Renal pelvis (tissue), 4 donors: ENCODE results near the gene RAB27A. TPM values are rescaled to one million over a fixed set of nuclear protein-coding genes. Genes with fewer than 3 reads are reported as not detected.
"Not testable (repeated sequence)": the region's sequence is repeated elsewhere in the genome, so short reads cannot be mapped to it uniquely, and the experiment has no call there.

Experiments
- DNase-seq: peaks from one replicate; pipeline ENCODE4 v3.0.0-alpha.2; 2013
- polyA plus RNA-seq, 3 donors: library from polyadenylated mRNA; unstranded; fragments of 120-200 nt; gene quantifications; one replicate each; pipeline ENCODE4 v1.2.1, GENCODE V29; 2013; ENCODE audit not compliant: insufficient read length in 3 of 3

Gene RAB27A
- polyA plus RNA-seq, 3 donors, result 15.1 to 15.4 (median 15.2) TPM

- no peak for DNase-seq
These were observed 5.2 kb downstream of the RAB27A start for GRCh38 chr15:55284426-55284825.

GRCh38 chr15:55283379-55284147 lies 6.0 kb downstream of the RAB27A start:
- no peak for DNase-seq

- no peak for DNase-seq
These were observed 7.3 kb downstream of the RAB27A start for GRCh38 chr15:55282284-55282833.

GRCh38 chr15:55281517-55282228 lies 7.9 kb downstream of the RAB27A start:
- no peak for DNase-seq

GRCh38 chr15:55280589-55280988 lies 9.0 kb downstream of the RAB27A start:
- not testable (repeated sequence) for DNase-seq

GRCh38 chr15:55279746-55280351 lies 9.8 kb downstream of the RAB27A start:
- no peak for DNase-seq

- DNase-seq, result no peak
These were observed 10.4 kb downstream of the RAB27A start for GRCh38 chr15:55279100-55279745.

GRCh38 chr15:55277715-55278114 lies 11.9 kb downstream of the RAB27A start:
- no peak for DNase-seq

GRCh38 chr15:55277116-55277564 lies 12.5 kb downstream of the RAB27A start:
- no peak for DNase-seq

- DNase-seq, result no peak
These were observed 13.3 kb downstream of the RAB27A start for GRCh38 chr15:55276324-55276723.

GRCh38 chr15:55270291-55270690 lies 19.3 kb downstream of the RAB27A start:
- DNase-seq, result no peak

GRCh38 chr15:55268176-55268695 lies 21.4 kb downstream of the RAB27A start:
- no peak for DNase-seq

GRCh38 chr15:55267401-55268175 lies 22.0 kb downstream of the RAB27A start:
- DNase-seq, result no peak

GRCh38 chr15:55266547-55266946 lies 23.1 kb downstream of the RAB27A start:
- no peak for DNase-seq

GRCh38 chr15:55260562-55261131 lies 29.0 kb downstream of the RAB27A start:
- no peak for DNase-seq

GRCh38 chr15:55257938-55258337 lies 31.7 kb downstream of the RAB27A start:
- no peak for DNase-seq

GRCh38 chr15:55257012-55257670 lies 32.5 kb downstream of the RAB27A start:
- no peak for DNase-seq

- no peak for DNase-seq
These were observed 33.2 kb downstream of the RAB27A start for GRCh38 chr15:55256281-55257011.

GRCh38 chr15:55255714-55256113 lies 33.9 kb downstream of the RAB27A start:
- no peak for DNase-seq
